SU-DHL-6 (cell line): ENCODE measurements around the gene RBP3.

Experiments
- EZH2phosphoT487 ChIP-seq: fragments of 200-600 bp; sonication (generic), shearing (Covaris generic); conservative IDR thresholded peaks from 2 replicates; pipeline ENCODE4 v1.6.1; 2018; ENCODE audit warnings: mild to moderate bottlenecking, antibody characterized with exemption, low read length, moderate library complexity, mixed read lengths
- TF ChIP-seq, protein P1 (sequence below): fragments of 200-600 bp; sonication (generic); IDR thresholded peaks from one replicate; pipeline ENCODE4 v1.5.1; 2017; ENCODE audit warnings: antibody characterized with exemption, mild to moderate bottlenecking, low read length, moderate library complexity; ENCODE audit not compliant: insufficient read depth, poor library complexity, severe bottlenecking

DNA sequence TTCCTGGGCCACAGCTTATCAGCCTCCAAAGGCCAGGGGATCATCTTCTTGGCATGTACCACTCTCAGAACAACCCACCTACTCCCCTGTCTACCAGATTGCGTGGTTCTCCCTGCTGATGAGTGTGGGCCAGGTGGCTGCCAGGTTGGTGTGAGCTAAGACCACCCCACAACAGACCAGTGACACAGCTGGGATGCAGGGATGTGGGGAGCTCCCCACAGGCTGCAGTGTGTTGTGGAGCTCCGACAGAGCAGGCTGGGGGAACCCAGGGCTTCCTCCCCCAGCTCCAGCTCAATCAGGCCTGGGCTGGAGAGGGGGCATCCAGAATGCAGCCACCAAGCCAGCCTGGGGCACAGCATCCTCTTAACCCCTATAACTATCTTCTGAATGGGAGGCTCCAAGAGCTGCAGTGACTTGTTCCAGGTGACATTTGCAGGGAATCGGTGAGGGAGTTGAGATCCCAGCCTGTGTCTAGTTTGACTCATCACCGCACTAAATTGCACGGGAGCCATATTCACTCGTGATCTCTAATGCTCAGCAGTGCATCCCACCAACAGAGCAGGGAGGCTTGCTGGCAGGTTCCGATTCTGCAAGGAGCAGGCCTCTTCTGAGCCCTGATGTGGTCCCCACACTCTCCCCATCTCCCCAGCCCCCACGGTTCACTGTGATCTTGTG lies 26.5 kb upstream of the RBP3 start:
- TF ChIP-seq, protein P1, sequence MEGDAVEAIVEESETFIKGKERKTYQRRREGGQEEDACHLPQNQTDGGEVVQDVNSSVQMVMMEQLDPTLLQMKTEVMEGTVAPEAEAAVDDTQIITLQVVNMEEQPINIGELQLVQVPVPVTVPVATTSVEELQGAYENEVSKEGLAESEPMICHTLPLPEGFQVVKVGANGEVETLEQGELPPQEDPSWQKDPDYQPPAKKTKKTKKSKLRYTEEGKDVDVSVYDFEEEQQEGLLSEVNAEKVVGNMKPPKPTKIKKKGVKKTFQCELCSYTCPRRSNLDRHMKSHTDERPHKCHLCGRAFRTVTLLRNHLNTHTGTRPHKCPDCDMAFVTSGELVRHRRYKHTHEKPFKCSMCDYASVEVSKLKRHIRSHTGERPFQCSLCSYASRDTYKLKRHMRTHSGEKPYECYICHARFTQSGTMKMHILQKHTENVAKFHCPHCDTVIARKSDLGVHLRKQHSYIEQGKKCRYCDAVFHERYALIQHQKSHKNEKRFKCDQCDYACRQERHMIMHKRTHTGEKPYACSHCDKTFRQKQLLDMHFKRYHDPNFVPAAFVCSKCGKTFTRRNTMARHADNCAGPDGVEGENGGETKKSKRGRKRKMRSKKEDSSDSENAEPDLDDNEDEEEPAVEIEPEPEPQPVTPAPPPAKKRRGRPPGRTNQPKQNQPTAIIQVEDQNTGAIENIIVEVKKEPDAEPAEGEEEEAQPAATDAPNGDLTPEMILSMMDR, result no peak
- no peak for TF ChIP-seq EZH2phosphoT487
